ENCODE data around the gene GAS2L1.

GAS2L1 gene

DNA sequence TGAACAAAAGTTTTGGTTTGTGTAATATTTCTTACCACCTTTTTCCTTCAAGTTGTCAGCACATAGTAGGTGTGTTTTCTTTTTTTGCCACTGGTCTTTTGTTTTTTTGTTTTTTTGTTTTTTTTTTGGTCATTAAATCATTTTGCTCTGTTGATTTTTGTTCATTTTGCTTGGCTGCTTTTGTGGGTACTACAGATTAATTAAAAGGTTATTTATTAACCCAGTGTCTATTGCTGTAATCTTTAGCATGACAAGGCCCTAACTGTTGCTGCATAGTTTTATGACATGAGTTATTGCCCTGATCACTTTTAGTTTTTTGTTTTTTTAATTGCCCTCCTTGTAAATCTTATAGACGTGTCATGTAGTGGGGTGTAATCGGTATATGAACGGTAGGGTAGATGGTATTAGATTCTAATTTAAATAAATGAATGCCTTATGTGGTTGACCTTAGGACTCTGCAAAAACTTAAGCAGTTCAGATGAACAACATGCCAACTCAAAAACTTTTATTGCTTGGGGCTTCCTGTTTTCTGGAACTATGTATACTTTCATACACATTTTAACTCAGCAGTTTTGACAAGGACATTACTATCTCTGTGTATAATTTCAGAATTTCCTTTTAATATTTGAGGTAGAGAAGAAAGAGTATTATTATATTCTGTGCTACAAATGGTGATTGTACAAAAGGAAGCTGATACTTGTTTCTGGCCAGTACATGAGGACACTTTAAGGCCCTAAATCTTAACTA is 30.5 kb upstream of the GAS2L1 start:
- no peak for DNase-seq

DNA sequence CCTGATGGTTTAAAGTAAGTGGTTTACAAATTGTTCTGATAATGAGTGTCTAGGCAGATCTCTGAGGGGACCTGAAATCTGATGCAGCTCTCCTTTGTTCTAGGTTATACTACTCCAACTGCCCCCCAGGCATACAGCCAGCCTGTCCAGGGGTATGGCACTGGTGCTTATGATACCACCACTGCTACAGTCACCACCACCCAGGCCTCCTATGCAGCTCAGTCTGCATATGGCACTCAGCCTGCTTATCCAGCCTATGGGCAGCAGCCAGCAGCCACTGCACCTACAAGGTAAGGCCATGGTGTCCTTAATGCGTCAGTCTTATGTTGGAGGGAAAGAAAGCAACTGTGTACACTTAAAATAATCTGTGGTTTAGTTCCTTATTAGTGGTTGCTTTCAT is 28.5 kb upstream of the GAS2L1 start:
- no peak for DNase-seq

DNA sequence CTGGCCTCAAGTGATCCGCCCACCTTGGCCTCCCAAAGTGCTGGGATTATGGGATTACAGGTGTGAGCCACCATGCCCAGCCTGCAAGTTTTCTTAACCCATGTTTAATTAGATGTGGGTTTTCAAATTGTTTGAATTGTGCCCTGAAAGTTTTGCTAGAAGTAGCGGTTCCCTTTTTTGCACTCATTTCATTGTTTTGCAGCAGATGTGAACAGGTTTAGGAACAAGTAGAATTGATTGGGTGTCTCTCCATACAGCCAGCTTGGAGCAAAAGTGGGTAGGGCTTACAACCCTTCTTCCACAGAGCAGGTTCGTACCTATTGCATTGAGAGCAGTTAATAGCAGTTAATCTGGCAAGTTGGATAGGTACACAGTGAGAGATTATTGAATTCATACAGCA is 22.3 kb upstream of the GAS2L1 start:
- no peak for DNase-seq

DNA sequence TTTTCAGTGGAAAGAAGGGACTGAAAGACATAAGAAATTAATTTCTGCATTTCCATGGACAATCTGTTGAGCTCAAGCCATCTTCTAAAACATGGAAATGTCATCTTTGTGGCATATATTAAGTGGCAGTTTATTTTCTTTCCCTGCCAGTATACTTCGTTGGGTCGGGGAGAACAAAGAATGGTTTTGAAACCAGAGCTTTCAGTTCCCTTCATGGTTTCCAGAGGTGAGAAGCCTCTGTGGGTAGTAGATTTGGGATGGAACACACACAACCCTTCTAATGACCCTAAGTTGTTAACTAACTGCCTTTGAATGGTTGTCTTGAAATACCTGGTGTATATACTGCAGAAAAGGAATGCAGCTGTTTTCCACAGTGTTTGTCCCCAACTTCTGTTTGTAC is 17.6 kb upstream of the GAS2L1 start:
- DNase-seq: no peak

DNA sequence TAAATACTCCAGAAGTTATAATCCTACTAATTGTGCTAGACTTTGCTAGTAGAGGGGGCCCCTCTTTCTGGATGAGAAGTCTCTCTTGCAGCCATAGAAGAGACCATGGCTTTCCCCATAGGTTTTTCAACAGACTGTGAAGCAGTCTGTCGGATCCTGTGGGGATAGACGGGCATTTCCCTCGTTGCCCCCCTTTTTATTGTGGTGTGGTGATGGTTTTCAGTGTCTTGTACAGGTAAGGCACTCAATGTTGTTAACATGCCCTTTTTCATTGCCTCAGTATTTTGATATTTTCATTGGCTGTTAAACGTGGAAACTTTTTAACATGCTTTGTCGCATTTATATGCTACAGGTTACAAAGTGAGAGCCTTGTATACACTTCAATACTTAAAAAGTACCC is 16.4 kb upstream of the GAS2L1 start:
- DNase-seq: no peak

DNA sequence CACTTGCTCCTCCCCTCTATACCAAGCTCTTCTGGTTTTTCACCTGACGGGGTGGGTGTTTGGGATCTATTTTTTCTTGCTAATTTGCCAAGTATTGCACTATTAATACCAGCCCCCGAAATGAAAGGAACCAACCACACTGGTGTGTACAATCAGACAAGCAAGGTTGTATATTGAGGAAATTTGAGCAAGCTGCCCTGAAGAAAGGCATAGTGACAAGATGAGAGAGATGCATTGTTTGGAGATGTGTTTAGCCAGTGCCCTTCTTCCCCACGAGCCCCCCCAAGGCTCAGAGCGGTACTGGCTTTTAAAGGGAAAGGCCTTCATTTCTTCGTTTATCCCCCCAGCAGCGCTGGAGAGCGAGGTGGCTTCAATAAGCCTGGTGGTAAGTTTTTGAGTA is 15.2 kb upstream of the GAS2L1 start:
- no peak for DNase-seq

DNA sequence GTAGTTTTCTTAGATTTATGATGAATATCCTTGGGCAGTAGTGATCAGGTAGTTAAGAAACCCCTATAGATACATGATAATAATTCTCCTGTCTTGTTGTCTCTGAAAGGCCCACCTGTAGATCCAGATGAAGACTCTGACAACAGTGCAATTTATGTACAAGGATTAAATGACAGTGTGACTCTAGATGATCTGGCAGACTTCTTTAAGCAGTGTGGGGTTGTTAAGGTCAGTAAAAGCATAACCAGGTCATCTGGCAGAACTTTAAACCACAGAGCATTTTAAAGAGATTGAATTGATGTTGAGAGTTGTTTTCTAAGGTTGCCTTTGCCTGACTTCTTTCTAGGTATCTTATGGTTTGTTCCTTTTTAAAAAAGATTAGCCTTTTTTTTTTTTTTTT is 14.1 kb upstream of the GAS2L1 start:
- DNase-seq: no peak

DNA sequence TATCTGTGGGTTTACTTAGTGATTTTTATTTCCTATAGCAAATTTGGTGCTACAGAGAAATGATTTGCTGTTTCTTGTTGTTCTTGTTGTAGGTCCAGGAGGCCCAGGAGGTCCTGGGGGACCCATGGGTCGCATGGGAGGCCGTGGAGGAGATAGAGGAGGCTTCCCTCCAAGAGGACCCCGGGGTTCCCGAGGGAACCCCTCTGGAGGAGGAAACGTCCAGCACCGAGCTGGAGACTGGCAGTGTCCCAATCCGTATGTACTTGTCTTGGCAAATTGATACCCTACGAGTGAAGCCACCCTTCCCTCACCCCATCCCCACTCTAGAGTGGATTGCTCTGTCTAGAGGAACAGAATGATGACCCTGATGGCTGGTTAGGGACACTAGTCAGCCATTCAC is 7.8 kb upstream of the GAS2L1 start:
- DNase-seq: no peak

DNA sequence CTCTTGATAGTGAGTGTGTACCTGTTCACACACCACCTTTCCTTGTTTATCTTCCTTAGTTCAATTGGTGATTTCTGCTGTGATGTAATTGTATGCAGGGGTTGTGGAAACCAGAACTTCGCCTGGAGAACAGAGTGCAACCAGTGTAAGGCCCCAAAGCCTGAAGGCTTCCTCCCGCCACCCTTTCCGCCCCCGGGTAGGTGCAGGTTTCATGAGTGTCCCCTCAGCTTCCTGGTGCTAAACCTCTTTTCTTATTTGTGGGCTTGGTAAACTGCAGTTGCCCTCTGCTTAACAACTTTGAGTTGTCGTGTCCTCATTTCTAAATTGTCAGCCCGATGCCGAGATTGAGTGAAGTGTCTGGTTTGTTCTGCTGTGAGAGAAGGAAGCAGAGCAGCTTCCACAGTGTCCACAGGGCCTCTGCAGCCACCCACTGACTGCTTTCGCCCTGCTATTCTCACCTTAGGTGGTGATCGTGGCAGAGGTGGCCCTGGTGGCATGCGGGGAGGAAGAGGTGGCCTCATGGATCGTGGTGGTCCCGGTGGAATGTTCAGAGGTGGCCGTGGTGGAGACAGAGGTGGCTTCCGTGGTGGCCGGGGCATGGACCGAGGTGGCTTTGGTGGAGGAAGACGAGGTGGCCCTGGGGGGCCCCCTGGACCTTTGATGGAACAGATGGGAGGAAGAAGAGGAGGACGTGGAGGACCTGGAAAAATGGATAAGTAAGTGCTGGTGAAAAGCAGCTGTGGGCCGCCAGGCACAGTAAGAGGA is 7.1 kb upstream of the GAS2L1 start:
- DNase-seq: no peak

DNA sequence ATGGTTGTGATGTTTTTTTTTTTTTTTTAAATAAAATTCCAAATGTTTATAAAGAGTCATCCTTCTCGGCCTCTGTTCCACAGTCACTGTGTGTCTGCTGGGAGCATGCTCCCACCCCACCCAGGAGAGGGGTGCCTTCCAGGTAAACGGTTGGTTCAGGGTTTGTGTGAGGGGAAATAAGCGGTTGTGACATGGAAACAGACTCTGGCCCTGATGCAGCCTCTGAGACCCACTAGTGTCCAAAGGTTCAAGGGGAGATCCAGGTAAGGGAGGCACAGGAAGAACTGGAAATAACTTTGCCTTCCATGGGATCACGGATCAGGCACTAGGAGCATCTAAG is 6.0 kb upstream of the GAS2L1 start:
- no peak for DNase-seq

DNA sequence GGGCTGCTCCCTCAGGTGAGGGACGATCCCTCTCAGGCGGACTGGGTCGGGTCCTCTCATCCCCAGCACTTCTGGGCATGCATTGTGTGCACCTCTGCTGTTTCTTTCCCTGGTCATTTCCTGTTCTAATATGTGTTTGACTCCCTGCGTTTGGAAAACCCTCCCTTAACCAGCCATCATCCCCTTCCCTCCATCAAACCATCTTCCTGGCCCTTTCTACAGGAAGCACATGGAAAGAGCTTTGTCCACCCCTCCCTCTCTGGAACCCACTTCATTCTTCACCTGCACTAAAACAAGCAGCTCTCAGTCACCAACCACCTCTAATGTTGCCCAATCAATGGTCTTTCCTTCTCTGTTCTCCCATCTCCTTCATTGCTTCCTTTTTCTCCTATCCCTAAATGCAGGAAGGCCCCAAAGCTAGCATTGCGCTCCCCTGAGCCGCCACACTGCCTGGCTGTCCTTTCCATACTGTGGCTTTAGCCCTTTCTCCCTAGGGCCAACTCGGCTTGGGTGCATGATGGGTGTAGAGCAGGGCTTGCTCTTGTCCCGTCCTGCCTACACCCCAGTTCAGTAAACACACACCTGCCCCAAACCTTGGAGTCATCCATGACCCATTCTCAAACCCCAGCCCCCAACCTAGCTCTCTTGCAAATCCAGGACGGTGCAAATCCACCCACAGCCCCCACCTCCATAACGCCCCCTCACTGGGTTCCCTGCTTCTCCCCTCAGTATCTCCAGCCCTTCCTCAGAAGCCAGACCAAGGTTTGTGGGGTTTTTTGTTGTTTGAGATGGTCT is 5.4 kb upstream of the GAS2L1 start:
- no peak for DNase-seq

DNA sequence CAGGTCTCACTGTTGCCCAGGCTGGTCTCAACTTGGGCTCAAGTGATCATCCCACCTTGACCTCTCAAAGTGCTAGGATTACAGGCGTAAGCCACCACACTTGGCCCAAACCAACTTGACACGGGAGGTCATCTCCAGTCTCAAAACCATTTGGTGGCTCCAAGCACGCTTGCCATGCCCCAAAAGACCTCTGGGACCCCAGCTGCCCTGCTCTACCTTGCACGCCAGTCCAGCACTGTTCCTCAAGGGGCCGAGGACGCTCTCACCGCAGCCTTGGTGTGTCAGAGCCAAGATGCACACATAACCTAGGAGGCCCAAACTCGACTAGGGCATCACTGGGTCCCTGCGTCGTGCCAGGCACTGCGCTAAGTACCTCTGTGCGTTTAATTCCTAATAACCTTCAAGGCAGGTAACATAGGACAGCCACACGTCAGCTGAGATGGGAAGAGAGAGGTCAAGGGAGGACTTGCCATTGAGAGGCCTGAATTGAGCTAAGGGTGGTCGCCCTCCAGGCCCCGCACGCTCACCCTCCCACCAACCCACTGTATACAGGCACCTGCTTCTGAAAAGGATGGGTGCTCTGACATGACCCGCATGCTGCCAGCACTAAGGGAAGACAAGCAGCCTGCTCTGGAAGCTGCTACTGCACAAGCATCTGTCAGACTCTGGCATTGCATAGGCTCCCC is 4.6 kb upstream of the GAS2L1 start:
- DNase-seq: no peak

DNA sequence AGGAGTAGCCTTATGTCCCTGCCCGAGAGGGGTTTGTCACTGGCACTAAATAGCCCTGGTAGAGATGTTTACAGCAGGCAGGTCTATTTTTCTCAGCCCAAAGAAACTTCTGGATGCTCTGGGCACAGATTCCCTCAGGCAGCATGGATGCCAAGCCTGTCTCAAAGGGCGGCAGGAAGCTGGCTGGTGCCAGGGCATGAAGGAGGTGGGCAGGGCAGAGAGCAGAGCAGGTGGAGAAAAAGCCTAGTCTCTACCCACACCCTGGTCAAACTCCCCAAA is 4.1 kb upstream of the GAS2L1 start:
- no peak for DNase-seq

DNA sequence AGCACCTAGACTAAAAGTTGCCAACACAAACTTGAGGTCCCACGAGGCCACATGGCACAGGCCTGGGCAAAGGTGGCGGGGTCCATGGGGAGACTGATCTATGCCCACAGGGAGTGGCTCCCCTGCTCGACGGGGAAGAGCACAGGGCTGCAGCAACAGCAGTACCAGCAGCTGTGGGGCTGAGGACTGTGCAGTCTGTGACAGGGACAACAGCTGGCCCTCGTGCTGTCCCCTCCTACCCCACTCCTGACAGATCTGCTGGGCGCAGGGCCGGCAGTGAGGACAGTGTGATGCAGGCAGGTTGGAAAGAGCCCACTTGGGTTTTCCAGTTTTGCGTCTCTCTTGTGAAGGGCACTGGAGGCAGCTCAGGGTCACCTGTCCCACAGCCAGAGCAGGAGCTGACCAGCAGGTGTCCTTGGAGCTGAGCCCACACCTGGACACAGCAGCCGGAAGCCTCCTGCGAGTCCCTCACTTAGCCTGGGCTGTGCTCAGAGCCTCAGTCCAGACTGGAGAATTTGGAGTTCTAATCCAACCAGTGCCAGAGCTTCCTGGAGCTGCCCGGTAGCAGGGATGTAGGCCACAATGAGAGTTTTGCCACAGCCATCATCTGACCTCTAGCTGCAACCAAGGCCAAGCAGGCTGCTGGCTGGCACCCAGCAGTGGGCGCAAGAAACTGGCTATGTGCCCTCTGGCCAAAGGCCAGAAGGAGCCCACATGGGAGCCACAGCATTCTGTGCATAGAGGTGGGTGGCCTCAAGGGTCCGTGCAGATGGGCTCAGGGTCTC is 3.6 kb upstream of the GAS2L1 start:
- DNase-seq: no peak

DNA sequence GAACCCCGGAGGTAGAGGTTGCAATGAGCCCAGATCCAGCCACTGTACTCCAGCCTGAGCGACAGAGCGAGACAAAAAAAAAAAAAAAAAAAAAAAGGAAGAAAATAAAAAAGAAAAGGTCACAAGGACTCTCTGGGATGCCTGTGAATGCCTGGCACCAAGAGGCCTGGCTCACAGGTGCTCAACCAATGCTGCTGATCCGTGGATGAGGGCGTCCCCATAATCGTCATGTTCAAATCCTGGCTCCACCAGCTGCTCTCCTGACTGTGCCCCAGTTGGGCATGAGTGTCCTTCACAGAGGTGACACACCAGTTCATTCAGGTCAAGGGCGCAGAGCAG is 645 bp upstream of the GAS2L1 start:
- DNase-seq: no peak

DNA sequence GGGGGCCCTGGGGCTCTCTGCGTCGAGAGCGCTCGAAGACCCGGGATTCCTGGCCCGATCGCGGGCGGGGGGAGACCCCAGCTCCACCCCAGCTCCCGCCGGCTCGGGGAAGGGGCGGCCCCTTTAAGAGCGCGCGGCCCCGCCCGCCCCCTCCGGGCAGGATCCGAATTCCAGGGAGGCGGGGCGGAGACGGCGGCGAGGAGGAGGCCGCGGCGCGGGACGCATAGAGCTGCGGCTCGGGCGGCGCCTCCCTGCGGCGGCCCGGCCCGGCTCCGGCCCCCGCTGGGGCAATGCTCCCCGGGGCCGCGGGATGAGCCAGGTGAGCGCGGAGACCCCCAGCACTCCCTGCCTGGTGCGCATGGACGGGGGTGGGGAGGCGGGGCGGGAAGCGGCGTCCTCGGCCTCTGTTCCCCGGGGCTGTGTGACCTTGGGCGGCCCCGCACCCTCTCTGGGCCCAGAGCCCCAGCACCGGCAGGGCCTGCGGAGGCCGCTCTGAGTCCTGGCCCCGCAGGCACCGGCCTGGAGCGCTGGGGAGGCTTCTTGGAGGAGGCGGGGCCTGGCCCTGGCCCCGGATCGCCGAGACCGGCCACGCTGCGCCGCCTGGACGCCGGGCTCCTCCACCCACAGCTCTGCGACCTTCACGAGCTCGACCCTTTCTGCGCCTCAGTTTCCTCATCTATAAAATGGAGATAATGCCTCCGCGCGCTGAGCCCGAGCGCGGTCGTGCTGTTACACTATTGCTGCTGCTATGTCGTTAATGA is 565 bp downstream of the GAS2L1 start:
- DNase-seq: peak; percentile 49

DNA sequence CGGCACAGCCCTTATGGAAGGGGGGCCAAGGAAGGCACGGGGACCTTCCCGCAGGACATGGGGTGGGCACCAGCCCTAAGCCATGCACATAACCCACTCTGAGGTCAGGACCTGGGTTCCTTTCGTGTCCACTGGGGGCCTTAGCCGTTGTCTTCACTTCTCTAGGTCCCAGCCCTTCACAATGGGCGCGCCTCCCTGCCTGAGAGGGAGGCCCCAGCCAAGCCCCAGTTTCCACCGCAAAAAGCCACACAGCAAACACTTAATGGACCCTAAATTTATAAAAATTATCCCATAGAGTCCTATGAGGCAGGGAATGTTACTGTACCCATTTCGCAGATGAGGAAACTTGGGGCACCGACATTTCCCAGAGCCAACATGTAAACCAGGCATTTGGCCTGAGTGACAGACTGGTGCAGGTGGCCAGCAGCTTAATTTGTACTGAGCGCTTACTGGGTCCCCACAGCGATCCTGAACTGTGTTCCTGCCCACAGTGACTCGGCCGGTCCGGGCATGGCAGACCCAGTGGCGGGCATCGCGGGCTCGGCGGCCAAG is 1.2 kb downstream of the GAS2L1 start:
- DNase-seq: no peak

DNA sequence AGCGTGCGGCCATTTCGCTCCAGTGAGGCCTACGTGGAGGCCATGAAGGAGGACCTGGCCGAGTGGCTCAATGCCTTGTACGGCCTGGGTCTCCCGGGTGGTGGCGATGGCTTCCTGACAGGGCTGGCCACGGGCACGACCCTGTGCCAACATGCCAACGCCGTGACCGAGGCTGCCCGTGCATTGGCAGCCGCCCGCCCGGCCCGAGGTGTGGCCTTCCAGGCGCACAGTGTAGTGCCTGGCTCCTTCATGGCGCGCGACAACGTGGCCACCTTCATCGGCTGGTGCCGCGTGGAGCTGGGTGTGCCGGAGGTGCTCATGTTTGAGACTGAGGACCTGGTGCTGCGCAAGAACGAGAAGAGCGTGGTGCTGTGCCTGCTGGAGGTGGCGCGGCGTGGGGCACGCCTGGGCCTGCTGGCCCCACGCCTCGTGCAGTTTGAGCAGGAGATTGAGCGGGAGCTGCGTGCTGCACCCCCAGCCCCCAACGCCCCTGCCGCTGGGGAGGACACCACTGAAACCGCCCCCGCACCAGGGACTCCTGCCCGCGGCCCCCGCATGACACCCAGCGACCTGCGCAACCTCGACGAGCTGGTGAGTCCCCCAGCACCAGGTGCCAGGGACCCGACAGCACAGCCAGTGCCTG is 1.8 kb downstream of the GAS2L1 start:
- no peak for DNase-seq

DNA sequence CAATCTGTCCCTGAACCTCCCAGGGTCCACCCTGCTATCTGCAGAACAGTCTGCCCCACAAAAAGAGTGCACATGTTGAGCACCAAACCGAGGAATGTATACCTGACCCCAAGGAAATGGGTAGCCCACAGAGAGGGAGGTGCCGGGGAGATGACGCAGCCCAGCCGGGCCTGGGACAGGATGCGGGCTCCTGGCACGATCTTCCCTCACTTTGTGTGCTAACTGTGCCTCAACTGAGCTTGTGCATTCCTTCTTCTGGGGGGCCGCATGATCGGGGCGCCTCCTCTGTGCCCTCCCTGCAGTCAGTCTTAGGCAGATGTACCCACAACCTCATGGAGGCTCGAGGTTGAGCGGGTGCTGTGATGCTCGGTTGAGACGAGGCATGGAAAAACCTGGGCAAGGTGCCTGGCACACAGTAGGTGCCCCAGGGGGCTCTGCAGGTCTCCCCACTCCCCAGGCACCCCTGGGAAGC is 2.4 kb downstream of the GAS2L1 start:
- DNase-seq: no peak

DNA sequence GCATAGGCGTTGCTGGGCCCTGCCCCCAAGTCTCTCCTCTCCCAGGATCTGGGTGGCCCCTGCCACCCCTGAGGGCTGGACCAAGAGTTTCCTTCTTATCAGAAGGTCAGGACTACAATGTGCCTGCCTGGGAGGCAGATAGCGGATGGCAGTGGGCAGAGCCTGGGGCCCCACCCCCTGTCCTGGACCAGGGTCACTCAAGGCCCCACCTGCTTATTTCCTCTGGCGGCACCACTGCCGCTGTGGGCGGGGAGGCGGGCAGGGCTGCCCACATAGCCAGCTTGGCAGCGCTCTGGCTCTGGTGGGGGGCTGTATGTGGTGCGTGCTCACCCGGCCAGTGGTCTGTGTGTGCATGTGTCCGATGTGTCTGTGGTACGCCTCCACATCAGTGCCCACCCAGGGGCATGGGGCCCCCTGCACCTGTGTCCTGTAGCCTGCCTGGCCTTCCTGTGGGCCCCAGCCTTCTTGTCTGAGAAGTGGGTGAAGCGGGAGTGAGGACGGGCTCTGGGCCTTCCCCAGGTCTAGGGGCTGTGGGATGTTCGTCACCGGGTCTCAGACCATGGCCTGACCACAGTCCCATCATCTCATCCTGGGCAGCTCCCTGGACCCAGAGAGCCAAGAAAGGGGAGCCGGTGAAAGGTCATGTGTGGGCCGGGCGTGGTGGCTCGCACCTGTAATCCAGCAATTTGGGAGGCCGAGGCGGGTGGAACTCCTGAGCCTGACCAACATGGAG is 3.0 kb downstream of the GAS2L1 start:
- no peak for DNase-seq

All from GDM1 (cell line).